GM12874 (cell line): ENCODE data around the gene KCNMA1.

ENCODE experiments used
- TF ChIP-seq, protein P1 (sequence below): IDR thresholded peaks from 2 replicates; pipeline ENCODE4 v1.5.1; 2011; ENCODE audit warnings: low read depth, mild to moderate bottlenecking, control low read depth, low read length, moderate library complexity; ENCODE audit not compliant: insufficient read depth

KCNMA1 gene

DNA sequence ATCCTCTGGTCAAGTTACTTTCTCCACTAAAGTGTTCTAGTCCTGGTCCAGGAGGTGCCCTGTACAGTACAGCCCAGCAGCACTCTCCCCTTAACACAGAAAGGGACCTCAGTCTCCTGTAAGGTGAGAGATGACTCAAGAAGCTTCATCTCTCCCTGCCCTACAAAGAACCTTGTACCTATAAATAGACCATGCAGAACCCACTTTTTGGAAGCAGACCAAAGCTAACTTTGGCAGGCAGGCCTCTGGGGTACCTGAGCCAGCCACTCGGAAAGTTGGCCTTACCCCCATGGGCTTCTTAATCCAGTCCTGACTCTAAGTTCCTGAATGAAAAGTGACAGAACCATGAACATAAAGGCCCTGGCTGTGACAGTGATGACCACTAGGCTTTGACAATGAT lies 454.8 kb downstream of the KCNMA1 start:
- TF ChIP-seq, protein P1, sequence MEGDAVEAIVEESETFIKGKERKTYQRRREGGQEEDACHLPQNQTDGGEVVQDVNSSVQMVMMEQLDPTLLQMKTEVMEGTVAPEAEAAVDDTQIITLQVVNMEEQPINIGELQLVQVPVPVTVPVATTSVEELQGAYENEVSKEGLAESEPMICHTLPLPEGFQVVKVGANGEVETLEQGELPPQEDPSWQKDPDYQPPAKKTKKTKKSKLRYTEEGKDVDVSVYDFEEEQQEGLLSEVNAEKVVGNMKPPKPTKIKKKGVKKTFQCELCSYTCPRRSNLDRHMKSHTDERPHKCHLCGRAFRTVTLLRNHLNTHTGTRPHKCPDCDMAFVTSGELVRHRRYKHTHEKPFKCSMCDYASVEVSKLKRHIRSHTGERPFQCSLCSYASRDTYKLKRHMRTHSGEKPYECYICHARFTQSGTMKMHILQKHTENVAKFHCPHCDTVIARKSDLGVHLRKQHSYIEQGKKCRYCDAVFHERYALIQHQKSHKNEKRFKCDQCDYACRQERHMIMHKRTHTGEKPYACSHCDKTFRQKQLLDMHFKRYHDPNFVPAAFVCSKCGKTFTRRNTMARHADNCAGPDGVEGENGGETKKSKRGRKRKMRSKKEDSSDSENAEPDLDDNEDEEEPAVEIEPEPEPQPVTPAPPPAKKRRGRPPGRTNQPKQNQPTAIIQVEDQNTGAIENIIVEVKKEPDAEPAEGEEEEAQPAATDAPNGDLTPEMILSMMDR, result no peak

DNA sequence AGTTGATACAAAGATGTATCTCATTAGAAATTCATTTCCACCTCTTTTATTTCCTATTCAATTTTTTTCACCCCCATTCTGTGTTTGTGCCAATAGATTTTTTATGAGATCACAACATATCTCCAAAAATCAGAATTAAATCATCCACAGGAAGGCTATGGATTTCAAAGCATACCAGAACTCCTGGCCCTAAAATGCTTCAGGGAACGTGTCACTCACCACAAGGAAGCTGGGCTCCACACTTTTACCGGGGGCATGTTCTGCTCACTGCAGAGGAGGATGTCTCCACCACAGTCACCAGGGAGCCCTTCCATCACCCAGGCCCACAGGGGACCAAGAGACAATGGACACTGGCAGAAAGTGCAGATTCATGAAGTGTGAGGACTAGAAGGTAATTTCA lies 456.8 kb downstream of the KCNMA1 start:
- TF ChIP-seq, protein P1, result no peak

DNA sequence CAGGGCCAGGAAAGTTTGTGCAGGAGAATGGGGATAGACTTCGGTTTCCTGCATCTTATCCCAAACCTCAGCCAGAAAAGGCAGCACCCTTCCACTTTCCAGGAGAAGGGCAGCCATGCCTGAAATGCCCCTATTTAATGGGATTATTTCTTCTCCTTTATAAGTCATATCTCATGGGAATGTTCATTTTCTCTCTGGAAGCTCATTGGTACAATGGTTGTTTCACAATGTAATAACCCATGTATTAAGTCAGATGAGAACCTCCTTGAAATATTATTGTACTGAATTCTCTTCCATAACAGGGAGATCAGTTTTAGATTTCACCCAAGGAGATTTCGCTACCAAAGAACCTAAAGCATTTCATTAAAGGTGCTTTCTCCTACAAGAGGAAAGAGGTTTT lies 457.5 kb downstream of the KCNMA1 start:
- TF ChIP-seq, protein P1, result no peak

DNA sequence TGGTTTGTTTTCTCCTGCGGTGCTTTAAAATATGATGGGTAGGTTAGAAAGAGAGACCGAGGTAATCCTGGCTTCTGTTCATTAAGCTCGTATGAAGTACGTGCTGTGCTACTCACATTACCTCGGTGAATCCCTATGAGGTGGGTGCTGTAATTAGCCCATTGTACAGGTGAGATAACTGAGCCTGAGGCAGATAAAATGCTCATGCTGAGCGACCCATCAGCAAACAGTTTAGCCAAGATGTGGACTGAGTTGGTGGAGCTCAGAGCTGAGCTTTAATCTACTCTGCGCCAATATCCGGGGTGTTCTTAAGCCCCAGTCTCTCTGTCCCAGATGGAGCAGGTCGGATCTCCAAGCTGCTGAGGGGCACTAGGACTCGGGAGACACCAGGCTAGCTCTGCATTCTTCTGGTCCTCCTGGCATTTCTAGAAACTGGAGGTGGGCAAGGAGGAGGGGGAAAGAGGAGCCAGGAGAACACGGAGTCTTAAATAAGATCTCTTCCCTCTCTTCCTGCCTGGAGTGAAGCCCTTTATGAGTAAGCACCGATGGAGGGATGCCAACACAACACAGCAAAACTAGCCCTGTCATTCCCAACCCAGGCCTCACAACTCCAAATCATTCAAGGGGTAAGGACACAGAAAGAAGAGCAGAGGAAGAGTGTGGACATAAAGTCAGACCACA lies 458.5 kb downstream of the KCNMA1 start:
- TF ChIP-seq, protein P1, result no peak

DNA sequence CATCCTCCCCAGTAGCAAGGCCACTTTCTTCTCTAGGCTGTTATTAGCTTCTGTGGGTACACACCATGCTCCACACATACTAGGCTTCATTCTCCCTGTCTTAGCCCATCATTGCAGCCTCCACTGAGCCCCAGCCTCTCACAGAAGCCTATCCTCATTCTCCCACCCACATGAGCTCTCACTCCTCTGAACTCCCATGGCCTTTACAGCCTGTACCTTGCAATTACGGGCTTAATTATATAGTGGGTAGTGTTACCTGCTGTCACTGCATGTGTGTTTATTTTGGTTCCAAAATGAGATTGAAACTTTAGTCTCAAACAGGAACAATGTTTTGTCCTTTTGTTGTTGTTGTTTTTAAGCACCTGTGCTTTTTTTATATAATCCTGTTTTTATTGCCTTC lies 460.0 kb downstream of the KCNMA1 start:
- TF ChIP-seq, protein P1, result no peak

DNA sequence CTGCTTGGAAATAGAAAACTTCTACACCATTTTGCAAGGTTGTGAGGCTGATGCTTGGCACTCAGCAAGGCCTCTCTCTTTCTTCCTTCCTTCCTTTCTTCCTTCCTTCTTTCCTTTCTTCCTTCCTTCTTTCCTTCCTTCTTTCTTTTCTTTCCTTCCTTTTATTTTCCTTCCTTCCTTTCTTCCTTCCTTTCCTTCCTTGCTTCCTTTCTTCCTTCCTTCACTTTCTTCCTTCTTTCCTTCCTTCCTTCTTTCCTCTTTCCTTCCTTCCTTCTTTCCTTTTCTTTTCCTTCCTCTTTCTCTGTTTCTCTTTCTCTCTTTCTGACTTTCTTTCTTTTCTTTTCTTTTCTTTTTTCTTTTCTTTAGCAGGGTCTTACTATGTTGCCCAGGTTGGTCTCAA lies 460.4 kb downstream of the KCNMA1 start:
- TF ChIP-seq, protein P1, result no peak

DNA sequence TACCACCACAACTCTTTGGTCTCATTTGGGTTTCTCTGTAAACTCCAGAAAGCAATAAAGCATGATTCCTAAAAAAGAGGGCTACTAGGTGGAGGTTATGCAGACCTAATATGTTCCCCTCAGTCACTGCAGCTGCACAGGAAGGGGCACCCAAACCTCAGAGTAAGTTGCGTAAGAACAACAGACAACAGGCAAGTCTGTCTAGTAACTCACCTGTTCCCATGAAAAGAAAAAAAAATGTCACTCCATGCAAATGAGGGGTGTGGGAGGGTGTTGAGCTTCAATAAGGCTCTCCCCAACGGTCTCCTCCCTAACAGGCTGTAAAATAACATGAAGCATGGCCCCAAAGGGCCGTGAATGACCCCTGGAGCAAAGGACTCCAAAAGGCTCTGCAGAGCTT lies 461.4 kb downstream of the KCNMA1 start:
- TF ChIP-seq, protein P1, result no peak
